A549 treated with DMSO at 1 μM for 4 hours (cell line): ENCODE measurements around the gene GCNT2. TPM values are rescaled to one million over a fixed set of nuclear protein-coding genes. Genes with fewer than 3 reads are reported as not detected.

Experiments
- total RNA-seq: library from RNA; stranded (reverse); fragments of 200-300 nt; extraction: Qiagen RNA extraction; gene quantifications from 5 replicates; pipeline ENCODE4 v1.2.3, GENCODE V29; 2022; ENCODE audit warnings: low read depth

The GCNT2 gene
- total RNA-seq: 6.6 to 9.8 TPM (median 7.8 TPM) in 5 replicates

DNA sequence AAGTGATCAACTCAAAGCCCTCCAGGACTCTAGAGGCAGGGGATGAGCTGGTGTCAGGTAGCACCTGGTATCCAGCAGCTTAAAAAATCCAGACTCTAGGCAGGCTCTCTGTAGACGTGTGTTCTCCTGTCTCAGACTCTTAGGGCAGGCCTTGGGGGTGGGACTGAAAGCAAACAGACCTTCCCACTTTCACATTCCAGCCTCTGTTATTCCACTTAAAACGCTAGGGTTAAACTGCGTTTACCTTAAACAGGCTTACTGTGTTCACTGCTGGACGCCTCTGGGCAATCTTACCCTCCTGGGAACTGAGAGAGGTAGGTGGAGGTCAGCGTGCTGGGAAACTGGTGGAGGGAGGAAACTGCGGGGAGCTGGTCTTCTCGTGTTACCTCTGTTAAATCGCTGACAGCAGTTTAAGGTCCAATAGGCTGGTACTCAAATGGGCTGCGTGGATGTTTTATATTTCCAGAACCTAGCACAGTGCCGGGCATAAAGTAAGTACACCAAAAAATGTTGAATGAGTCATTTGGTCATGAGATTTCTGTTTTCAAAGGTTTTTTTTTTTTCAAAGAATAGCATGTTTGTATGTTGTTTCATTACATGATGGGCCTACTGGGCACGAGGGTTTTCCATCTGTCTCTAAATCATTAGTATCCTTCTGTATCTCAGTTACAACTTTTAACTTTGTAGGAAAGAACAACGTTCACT is at the start of gene GCNT2:
Gene GCNT2, plus strand, starts transcription at position 248 of the 705 bp plus-strand sequence. CDS start 7,561 bp downstream, outside the sequence.

Other genes starting within 250 kb of the GCNT2 start
- 15.9 to 20.0 TPM (median 18.4 TPM) in 5 replicates for gene TFAP2A, start 106.3 kb upstream of the GCNT2 start, total RNA-seq
- 1.7 to 2.8 TPM (median 2.0 TPM) in 5 replicates for gene C6orf52, start 173.3 kb downstream of the GCNT2 start, total RNA-seq
- gene PAK1IP1, start 173.6 kb downstream of the GCNT2 start, total RNA-seq: 21.9 to 25.2 TPM (median 23.4 TPM) in 5 replicates
- 140 to 171 TPM (median 160 TPM) in 5 replicates for gene TMEM14C, start 201.7 kb downstream of the GCNT2 start, total RNA-seq
- 130 to 167 TPM (median 142 TPM) in 5 replicates for gene TMEM14B, start 226.5 kb downstream of the GCNT2 start, total RNA-seq